ENCODE data around the gene LSM12. TPM values are rescaled to one million over a fixed set of nuclear protein-coding genes. Genes with fewer than 3 reads are reported as not detected.
A peak's percentile ranks its signal among the peaks of the same experiment; 100 is the strongest.
"Not testable (repeated sequence)": the region's sequence is repeated elsewhere in the genome, so short reads cannot be mapped to it uniquely, and the experiment has no call there.

Gene LSM12
- total and polyA plus RNA-seq, 4 donors = 14.8 to 54.6 (median 35.6) TPM

- Histone ChIP-seq H3K4me3 (no peak overlapping the region), H3K9ac (ENCODE audit: insufficient read depth in 1 of 2, low read length in 2 of 2) (no peak overlapping the region)
- ATAC-seq (ENCODE audit: insufficient read depth, low FRiP score) = no peak
These were observed 42.8 kb downstream of the LSM12 start for GRCh38 chr17:44023545-44024270.

DNA sequence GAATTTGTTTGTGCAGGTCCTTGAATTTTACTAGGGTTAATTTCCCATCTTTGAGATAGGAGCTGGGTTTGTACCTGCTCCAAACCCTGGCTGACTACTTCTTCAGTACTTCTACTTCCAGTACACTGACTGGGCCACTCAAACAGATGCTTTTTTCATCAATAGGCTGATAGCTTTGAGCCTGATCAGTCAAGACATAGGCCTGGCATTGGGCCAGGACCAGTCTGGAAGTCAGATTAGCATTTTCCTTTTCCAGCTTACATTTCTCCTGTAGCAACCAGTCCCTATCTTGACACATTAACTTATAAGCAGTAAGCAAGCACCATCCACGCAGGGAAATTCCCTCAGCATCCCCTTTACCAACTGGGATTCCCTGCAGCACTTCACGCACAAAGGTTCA, 44.2 kb downstream of the LSM12 start:
- DNase-seq = no peak
- TF ChIP-seq, protein P1, sequence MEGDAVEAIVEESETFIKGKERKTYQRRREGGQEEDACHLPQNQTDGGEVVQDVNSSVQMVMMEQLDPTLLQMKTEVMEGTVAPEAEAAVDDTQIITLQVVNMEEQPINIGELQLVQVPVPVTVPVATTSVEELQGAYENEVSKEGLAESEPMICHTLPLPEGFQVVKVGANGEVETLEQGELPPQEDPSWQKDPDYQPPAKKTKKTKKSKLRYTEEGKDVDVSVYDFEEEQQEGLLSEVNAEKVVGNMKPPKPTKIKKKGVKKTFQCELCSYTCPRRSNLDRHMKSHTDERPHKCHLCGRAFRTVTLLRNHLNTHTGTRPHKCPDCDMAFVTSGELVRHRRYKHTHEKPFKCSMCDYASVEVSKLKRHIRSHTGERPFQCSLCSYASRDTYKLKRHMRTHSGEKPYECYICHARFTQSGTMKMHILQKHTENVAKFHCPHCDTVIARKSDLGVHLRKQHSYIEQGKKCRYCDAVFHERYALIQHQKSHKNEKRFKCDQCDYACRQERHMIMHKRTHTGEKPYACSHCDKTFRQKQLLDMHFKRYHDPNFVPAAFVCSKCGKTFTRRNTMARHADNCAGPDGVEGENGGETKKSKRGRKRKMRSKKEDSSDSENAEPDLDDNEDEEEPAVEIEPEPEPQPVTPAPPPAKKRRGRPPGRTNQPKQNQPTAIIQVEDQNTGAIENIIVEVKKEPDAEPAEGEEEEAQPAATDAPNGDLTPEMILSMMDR (IDR thresholded peaks at IDR 0.05; ENCODE audit: control extremely low read depth, extremely low read depth) = no peak
- no peak overlapping the region for H3K9ac ChIP-seq (ENCODE audit: insufficient read depth in 1 of 2, low read length in 2 of 2)
- no peaks in the 10 kb centered on the region for H3K4me1 ChIP-seq (ENCODE audit: control insufficient read depth in 5 of 5, insufficient read depth in 5 of 5, low read length in 5 of 5)
- WGBS, 2 donors = 93 to 94% methylated on average over 2 of the region's 2 CpGs
- H3K27ac ChIP-seq (ENCODE audit: low read depth in 1 of 2, low read length in 1 of 2) = no peak overlapping the region
- no peaks in the 10 kb centered on the region for H3K9me3 ChIP-seq (ENCODE audit: control insufficient read depth in 4 of 4, insufficient read depth in 3 of 4, low read length in 3 of 4)
- H3K4me3 ChIP-seq = no peak overlapping the region
- ATAC-seq (ENCODE audit: insufficient read depth, low FRiP score) = no peak
- peaks cover 0 to 9% (median 0%) of the 10 kb centered on the region in 4 donors for H3K36me3 ChIP-seq (ENCODE audit: control insufficient read depth in 4 of 4, insufficient read depth in 4 of 4, low read length in 4 of 4)
- no peaks in the 10 kb centered on the region for H3K27me3 ChIP-seq (ENCODE audit: control insufficient read depth in 3 of 3, insufficient read depth in 3 of 3, low read length in 2 of 3)

More at GRCh38 chr17:44023545-44024270, 42.8 kb downstream of the LSM12 start:
- Histone ChIP-seq H3K9me3 (ENCODE audit: control insufficient read depth in 4 of 4, insufficient read depth in 3 of 4, low read length in 3 of 4) (no peaks in the 10 kb centered on the region), H3K27me3 (ENCODE audit: control insufficient read depth in 3 of 3, insufficient read depth in 3 of 3, low read length in 2 of 3) (no peaks in the 10 kb centered on the region), H3K27ac (ENCODE audit: low read depth in 1 of 2, low read length in 1 of 2) (no peak overlapping the region), H3K4me1 (ENCODE audit: control insufficient read depth in 5 of 5, insufficient read depth in 5 of 5, low read length in 5 of 5) (no peaks in the 10 kb centered on the region), H3K36me3 (ENCODE audit: control insufficient read depth in 4 of 4, insufficient read depth in 4 of 4, low read length in 4 of 4) (peaks cover 0 to 14% (median 0%) of the 10 kb centered on the region in 4 donors)
- WGBS, 2 donors = 92% methylated on average over 22 of the region's 22 CpGs
- DNase-seq = no peak
- TF ChIP-seq, protein P1 (IDR thresholded peaks at IDR 0.05; ENCODE audit: control extremely low read depth, extremely low read depth) = no peak

DNA sequence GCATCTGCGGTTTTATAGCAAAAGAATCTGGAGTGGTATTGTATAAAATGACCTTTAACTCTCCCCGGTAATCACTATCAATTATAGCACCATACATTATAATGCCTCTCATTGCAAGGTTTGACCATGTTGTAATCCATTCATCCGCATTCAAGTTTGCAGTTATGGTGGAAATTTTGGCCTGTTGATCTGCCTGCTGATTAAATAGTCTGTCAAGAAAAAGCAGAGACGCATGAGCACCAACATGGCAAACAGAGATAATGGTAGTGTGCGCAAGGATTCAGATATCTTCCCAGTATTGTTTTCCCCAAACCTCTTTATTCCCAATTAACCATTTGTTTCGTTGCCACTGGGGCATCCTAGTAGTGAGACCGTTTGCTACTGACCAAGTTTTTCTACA, 45.2 kb downstream of the LSM12 start:
- H3K4me1 ChIP-seq (ENCODE audit: control insufficient read depth in 5 of 5, insufficient read depth in 5 of 5, low read length in 5 of 5); H3K4me3 ChIP-seq; H3K9me3 ChIP-seq (ENCODE audit: control insufficient read depth in 4 of 4, insufficient read depth in 3 of 4, low read length in 3 of 4); H3K27me3 ChIP-seq (ENCODE audit: control insufficient read depth in 3 of 3, insufficient read depth in 3 of 3, low read length in 2 of 3); H3K9ac ChIP-seq (ENCODE audit: insufficient read depth in 1 of 2, low read length in 2 of 2); DNase-seq; H3K36me3 ChIP-seq (ENCODE audit: control insufficient read depth in 4 of 4, insufficient read depth in 4 of 4, low read length in 4 of 4); H3K27ac ChIP-seq (ENCODE audit: low read depth in 1 of 2, low read length in 1 of 2); ATAC-seq (ENCODE audit: insufficient read depth, low FRiP score): not testable (repeated sequence)
- 94 to 95% methylated on average over 7 of the region's 7 CpGs for WGBS, 2 donors

GRCh38 chr17:44014437-44015172, 51.9 kb downstream of the LSM12 start, which contains the start of gene TMEM101:
Gene TMEM101 (minus strand): TSS chr17:44014963. CDS start chr17:44014952, 11 bp downstream.
- DNase-seq = peak; percentile 92 to 96 (median 95)
- H3K36me3 ChIP-seq (ENCODE audit: control insufficient read depth in 4 of 4, insufficient read depth in 4 of 4, low read length in 4 of 4) = peaks cover 0 to 13% (median 6%) of the 10 kb centered on the region in 4 donors
- H3K9me3 ChIP-seq (ENCODE audit: control insufficient read depth in 4 of 4, insufficient read depth in 3 of 4, low read length in 3 of 4) = no peaks in the 10 kb centered on the region
- no peaks in the 10 kb centered on the region for H3K27me3 ChIP-seq (ENCODE audit: control insufficient read depth in 3 of 3, insufficient read depth in 3 of 3, low read length in 2 of 3)
- peak within 1 kb of the TSS; percentile 66 to 81 for H3K9ac ChIP-seq (ENCODE audit: insufficient read depth in 1 of 2, low read length in 2 of 2)
- WGBS, 2 donors = 1% methylated on average over 43 of the region's 43 CpGs
- H3K27ac ChIP-seq (ENCODE audit: low read depth in 1 of 2, low read length in 1 of 2) = peak within 1 kb of the TSS; percentile 82
- TF ChIP-seq, protein P1 (IDR thresholded peaks at IDR 0.05; ENCODE audit: control extremely low read depth, extremely low read depth) = no peak
- peak; percentile 93 for ATAC-seq (ENCODE audit: insufficient read depth, low FRiP score)
- peak within 1 kb of the TSS; percentile 87 for H3K4me3 ChIP-seq
- peaks cover 0 to 7% (median 0%) of the 10 kb centered on the region in 5 donors for H3K4me1 ChIP-seq (ENCODE audit: control insufficient read depth in 5 of 5, insufficient read depth in 5 of 5, low read length in 5 of 5)

Measured in lung (tissue), 12 donors.